Measurements from ENCODE around the gene R3HCC1L.
"Not testable (repeated sequence)": the region's sequence is repeated elsewhere in the genome, so short reads cannot be mapped to it uniquely, and the experiment has no call there.

R3HCC1L gene

DNA sequence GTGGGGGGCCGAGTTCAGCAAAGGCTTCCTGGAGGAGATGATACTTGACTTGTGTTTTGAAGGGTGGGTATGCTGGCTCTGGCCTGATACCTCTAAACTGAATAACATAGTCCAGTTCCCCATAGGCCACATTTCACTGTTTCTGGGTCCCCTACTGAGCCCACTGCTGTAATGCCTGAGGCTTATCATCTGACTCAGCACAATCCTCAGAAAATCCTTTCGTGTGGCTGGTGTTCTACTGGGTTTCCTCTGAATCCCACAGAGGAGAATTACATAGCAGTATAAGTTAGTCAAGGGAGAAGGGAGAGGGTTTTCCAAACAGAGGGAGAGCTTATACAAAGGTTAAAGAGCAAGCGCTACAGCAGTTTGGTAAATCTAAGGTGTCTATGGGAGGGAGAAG is 2.8 kb upstream of the R3HCC1L start:
- no peak for DNase-seq (ENCODE audit: low read depth, low spot score)

DNA sequence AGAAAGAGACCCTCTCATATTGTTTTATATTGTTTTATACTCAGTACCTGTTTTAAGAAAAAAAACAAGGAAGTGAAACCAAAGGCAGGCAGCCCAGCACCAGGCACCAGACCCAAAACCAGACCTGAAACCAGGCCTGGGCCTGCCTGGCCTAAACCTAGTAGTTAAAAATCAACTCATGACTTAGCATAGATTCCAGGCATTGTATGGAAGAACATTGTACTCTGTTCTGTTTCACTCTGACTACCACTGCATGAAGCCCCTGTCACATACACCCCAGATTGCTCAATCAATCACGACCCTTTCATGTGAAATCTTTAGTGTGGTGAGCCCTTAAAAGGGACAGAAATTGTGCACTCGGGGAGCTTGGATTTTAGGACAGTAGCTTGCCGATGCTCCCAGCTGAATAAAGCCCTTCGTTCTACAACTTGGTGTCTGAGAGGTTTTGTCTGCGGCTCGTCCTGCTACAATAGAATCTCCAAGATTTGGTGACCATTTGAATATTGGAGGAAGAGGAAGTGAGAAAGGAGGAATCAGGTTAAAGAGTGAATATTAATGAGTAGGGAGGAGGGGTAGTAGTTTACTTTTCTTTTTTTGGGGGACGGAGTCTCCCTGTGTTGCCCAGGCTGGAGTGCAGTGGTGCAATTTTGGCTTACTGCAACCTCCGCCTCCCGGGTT is 1.2 kb upstream of the R3HCC1L start:
- DNase-seq (ENCODE audit: low read depth, low spot score): not testable (repeated sequence)

GRCh38 chr10:98134117-98134430 is 383 bp upstream of the R3HCC1L start:
- DNase-seq (ENCODE audit: low read depth, low spot score): no peak

DNA sequence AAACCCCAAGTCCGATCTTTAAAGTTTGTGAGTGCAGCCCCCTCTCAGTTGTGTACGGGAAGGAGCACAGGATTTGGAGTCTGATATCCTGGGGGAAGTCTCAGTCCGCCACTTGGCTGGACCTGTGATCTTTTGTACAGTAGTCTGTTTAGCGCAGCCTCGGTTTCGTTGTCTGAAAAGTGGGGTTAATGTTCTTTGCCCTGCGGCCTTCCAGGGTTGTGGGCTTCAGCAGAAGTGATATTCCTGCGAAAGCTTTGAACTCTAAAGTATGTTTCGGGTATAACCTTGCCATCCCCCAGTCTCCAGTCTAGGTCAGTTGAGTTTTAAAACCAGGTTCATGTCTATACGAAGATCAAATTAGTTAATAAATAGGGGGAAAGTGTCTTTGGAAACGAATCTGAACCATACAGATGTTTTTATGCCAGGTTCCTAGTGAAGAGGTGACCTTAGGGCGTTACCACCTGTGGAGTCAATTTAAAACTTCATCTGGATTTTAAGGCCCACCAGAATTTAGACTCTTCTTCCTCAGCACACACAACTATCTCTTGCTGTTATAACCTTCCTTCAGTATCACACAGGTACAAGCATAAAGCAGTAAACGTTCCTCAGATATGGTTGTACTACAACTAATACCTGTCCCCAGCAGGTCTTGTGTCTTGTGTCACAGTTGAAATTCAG is 904 bp downstream of the R3HCC1L start:
- DNase-seq (ENCODE audit: low read depth, low spot score): no peak

DNA sequence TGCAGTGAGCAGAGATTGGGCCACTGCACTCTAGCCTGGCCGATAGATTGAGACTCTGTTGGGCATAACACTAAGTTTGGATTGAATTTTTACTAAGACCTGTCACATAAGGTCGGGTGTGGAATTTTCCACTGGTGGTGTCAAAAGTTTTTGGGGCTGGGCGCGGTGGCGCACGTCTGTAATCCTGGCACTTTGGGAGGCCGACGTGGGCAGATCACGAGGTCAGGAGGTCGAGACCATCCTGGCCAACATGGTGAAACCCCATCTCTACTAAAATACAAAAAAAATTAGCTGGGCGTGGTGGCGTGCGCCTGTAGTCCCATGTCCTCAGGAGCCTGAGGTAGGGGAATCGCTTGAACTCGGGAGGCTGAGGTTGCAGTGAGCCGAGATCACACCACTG is 2.3 kb downstream of the R3HCC1L start:
- not testable (repeated sequence) for DNase-seq (ENCODE audit: low read depth, low spot score)

- DNase-seq (ENCODE audit: low read depth, low spot score): no peak
These were observed 3.6 kb downstream of the R3HCC1L start for GRCh38 chr10:98138031-98138430.

DNA sequence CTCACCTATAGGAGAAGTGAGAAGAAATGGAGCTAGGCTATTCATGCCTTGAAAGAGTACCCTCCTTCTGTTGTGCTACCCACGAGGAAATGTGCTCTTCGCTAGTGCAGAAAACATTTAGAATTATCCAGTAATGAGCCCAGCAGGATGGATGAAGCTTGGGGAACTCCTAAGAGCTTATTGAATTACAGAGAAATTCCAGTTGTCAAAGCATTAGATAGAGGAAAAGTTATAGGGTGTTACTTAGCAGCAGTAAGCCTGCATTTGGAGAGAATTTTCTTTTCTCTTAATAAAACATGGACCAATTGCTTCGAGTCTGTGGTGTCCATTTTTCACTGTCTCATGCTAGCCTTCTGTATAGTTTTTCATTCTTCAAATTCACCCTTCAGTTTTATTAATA is 5.0 kb downstream of the R3HCC1L start:
- no peak for DNase-seq (ENCODE audit: low read depth, low spot score)

DNA sequence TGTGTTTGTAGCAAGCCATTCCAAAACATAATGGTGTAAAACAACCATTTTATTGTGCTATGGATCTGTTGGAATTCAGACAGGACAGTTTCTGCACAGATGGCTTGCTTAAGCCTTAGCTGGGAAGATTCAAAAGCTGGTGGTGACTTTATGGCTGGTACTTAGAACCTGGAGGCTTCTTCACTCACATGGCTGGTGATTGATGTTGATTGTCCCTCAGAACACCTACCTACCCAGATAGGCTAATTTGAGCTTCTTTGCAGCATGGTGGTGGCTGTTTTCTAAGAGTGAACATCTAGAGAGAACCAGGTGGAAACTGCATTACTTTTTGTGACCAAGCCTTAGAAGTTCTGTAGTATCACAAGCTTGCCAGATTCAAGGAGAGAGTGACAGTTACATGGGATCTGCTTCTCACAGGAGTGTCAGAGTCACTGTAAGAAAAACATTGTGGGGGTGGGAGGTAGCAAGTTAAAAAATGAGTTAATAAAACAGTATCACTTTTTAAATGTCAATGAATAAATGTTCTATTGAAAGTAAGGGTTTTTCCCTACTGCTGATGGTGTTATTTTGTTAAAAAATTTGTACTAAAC is 7.1 kb downstream of the R3HCC1L start:
- DNase-seq (ENCODE audit: low read depth, low spot score): no peak

- DNase-seq (ENCODE audit: low read depth, low spot score): no peak
These were observed 10.5 kb downstream of the R3HCC1L start for GRCh38 chr10:98144985-98145384.

DNA sequence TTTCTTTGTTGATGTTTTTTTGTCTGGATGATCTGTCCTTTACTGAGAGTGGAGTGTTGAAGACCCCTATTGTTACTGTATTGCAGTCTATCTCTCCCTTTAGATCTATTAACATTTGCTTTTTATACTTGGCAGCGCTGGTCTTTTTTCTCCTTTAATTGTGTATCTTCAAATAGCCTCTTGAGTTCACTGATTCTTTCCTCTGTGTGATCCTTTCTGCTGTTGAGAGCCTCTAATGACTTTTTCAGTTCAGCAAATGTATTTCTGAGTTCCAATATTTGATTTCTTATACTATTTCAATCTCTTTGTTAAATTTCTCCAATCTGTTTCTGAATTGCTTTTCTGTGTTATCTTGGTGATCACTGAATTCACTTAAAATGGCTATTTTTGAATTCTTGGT is 15.4 kb downstream of the R3HCC1L start:
- no peak for DNase-seq (ENCODE audit: low read depth, low spot score)

- peak; percentile 79 for DNase-seq (ENCODE audit: low read depth, low spot score)
These were observed 16.1 kb downstream of the R3HCC1L start for GRCh38 chr10:98150544-98150943.

- DNase-seq (ENCODE audit: low read depth, low spot score): not testable (repeated sequence)
These were observed 18.3 kb downstream of the R3HCC1L start for GRCh38 chr10:98152778-98153177.

DNA sequence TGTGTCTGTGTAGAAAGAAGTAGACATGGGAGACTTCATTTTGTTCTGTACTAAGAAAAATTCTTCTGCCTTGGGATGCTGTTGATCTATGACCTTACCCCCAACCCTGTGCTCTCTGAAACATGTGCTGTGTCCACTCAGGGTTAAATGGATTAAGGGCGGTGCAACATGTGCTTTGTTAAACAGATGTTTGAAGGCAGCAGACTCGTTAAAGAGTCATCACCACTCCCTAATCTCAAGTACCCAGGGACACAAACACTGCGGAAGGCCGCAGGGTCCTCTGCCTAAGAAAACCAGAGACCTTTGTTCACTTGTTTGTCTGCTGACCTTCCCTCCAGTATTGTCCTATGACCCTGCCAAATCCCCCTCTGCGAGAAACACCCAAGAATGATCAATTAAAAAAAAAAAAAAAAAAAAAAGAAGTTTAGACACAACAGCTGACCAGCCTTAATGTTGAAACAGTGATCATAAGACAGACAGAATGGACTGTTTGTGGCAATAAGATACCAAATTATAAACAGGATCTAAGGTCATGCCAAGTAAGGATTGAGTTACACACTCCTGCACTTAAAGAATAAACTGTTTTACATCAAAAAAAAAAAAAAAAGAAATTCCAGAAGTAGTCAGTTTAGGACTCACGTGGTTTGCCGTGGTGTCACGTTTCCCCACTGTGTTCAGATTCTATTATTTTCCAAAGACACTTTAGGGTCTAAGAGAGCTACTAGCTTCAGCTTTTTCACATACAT is 18.9 kb downstream of the R3HCC1L start:
- not testable (repeated sequence) for DNase-seq (ENCODE audit: low read depth, low spot score)

DNA sequence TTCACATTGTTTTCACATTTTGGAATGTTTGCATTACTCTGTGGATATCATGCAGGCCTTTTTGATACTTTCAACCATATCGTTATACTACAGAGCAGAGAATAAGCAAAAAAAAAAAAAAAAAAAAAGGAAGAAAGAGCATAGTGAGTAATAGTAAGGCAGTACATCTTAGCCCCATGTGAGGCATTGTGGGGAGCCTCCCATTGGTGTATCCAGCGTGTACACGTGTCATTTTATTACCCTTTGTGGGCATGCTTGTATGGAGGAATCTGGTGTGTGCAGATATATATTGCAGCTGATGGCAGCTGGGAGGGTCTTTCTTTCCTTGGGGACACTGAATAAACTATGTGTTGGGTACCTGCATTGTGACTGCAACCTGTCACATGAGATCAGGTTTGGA is 19.6 kb downstream of the R3HCC1L start:
- no peak for DNase-seq (ENCODE audit: low read depth, low spot score)

GRCh38 chr10:98158576-98158975 is 24.1 kb downstream of the R3HCC1L start:
- no peak for DNase-seq (ENCODE audit: low read depth, low spot score)

- DNase-seq (ENCODE audit: low read depth, low spot score): no peak
These were observed 29.5 kb downstream of the R3HCC1L start for GRCh38 chr10:98163941-98164340.

- no peak for DNase-seq (ENCODE audit: low read depth, low spot score)
These were observed 32.7 kb downstream of the R3HCC1L start for GRCh38 chr10:98167191-98167590.

DNA sequence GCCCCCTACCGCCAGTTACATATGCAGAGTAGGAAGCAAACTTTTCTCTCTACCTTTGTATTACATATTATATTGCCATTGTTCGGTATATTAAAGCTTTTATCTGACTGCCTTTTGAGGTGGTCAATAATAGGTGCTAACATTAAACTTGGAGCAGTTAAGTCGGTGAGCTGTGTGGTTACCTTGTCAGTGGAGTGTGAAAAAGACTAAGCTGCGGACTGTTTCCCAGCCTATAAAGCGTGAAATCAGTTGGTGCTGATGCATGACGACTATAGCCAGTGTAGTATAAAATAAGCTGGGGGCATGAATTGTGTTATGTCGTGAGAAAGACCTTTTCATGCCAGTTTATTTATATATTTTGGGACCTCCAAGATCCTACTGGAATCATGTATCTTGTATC is 33.7 kb downstream of the R3HCC1L start:
- no peak for DNase-seq (ENCODE audit: low read depth, low spot score)

DNA sequence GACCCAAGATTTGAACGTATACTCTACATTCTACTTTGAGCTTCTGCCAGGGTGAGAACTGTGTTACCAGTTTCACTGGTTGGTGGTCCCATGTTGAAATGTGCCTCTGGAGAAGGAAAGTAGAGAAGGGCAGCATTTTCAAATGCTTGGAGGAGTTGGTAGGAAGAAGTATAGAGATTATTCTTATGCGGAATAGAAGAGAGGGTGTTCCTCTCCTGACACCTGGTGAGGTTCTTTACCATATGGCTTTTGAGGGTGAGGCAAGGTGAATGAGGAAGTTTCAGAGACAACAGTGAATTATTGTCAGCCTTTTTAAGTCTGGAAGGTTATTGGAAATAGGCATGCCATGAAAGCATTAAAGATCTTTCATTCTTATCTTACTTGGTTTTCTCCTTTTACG is 34.3 kb downstream of the R3HCC1L start:
- DNase-seq (ENCODE audit: low read depth, low spot score): no peak

DNA sequence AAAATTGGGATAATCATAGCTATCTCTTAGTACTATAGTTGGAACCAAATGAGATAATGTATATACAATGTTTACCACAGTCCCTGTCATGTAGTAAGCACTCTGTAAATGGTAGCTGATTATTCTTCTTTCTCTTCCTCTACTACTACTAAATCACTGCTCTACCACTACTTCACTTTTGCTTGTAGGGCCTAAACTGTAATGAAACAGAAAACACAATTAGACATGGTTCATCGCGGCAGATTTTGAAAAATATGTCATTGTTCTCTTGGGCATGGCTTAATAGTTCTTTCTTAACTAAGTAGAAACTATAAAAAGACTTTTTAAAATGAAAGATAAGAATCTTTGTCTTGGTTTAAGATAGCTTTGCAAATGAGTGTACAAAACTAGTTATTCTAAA is 34.9 kb downstream of the R3HCC1L start:
- DNase-seq (ENCODE audit: low read depth, low spot score): no peak

DNA sequence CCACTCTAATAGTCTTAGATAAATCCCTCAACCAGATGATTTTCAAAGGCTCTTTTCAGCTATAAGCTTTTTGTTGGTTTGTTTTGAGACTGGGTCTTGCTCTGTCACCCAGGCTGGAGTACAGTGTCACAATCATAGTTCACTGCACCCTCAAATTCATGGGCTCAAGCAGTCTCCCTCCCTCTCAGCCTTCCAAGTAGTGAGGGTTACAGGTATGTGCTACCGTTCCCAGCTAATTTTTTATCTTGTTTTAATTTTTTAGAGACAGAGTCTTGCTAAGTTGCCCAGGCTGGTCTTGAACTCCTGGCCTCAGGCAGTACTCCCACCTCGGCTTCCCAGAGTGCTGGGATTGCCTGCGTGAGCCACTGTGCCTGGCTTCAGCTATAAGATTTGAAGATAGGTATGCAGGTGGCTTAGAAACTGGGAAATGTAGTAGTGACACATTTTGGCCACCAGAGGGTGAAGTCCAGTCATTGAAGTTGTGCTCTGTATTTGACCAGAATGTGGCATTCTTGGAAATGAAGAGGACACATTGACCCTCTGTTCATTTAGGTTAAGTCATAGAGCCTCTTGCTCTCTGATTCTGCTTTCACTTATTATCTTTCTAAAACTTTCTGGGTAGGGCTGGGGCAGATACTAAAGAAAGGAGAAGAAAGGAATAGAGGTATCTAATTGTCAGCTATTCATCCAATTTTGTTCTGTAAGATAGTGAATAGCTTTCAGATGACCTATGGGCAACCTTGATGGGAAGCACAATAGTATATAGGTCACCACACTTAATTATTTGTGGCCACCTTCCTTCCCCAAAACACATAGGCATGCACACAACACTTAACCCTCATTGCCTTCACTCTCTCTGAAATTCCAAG is 36.0 kb downstream of the R3HCC1L start:
- DNase-seq (ENCODE audit: low read depth, low spot score): peak; percentile 72

DNA sequence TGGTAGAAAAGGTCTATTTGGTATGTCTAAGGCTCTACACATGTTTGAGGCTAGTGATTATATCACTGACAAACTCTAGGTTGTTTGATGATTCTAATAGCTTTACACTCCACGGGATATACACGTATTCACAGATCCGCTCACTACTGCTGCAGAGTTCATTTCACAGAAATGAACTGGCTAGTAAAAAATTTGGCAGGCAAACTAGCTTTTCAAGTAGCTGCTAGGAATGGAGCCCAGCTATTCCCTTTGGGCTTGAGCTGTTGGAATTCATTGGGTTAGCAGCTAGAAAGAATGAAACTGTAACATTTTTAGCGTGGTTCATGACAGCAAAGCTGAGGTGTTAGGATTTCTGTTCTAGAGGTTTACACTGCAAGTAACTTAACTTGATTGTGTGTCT is 37.6 kb downstream of the R3HCC1L start:
- DNase-seq (ENCODE audit: low read depth, low spot score): peak; percentile 57
